Activated naive CD8-positive, alpha-beta T cell treated with anti-CD3 and anti-CD28 coated beads, Interleukin-2, amount 50 U/mL, for 24 hours (primary cell): ENCODE measurements around the gene FAM9A.
"Not testable (repeated sequence)": the region's sequence is repeated elsewhere in the genome, so short reads cannot be mapped to it uniquely, and the experiment has no call there.

Experiments
- ATAC-seq: fragments of 150-1000 bp; cut with Tn5 transposase; one replicate; pipeline ENCODE4 v1.10.0; 2021
- DNase-seq: peaks from one replicate; pipeline ENCODE4 v3.0.0; 2021
- H3K27ac Mint-ChIP-seq: one replicate; pipeline ENCODE4 v1.8.0; 2021; ENCODE audit warnings: mild to moderate bottlenecking, mixed read lengths
- H3K27me3 Mint-ChIP-seq: one replicate; pipeline ENCODE4 v1.8.0; 2021; ENCODE audit warnings: mixed read lengths
- H3K36me3 Mint-ChIP-seq: one replicate; pipeline ENCODE4 v1.8.0; 2021; ENCODE audit warnings: low read depth, mixed read lengths
- H3K4me1 Mint-ChIP-seq: one replicate; pipeline ENCODE4 v1.8.0; 2021; ENCODE audit warnings: mixed read lengths
- H3K4me3 Mint-ChIP-seq: one replicate; pipeline ENCODE4 v1.8.0; 2021; ENCODE audit warnings: mild to moderate bottlenecking, moderate library complexity, mixed read lengths
- H3K9me3 Mint-ChIP-seq: one replicate; pipeline ENCODE4 v1.8.0; 2021; ENCODE audit warnings: mixed read lengths

FAM9A gene

GRCh38 chrX:8822002-8822401 is 20.8 kb upstream of the FAM9A start:
- H3K4me1 Mint-ChIP-seq, result no peaks in the 10 kb centered on the region
- H3K9me3 Mint-ChIP-seq, result no peaks in the 10 kb centered on the region
- H3K27me3 Mint-ChIP-seq, result peaks cover 10% of the 10 kb centered on the region
- H3K27ac Mint-ChIP-seq, result no peak overlapping the region
- no peaks in the 10 kb centered on the region for H3K36me3 Mint-ChIP-seq
- DNase-seq (no peak), ATAC-seq (no peak)
- no peak overlapping the region for H3K4me3 Mint-ChIP-seq

DNA sequence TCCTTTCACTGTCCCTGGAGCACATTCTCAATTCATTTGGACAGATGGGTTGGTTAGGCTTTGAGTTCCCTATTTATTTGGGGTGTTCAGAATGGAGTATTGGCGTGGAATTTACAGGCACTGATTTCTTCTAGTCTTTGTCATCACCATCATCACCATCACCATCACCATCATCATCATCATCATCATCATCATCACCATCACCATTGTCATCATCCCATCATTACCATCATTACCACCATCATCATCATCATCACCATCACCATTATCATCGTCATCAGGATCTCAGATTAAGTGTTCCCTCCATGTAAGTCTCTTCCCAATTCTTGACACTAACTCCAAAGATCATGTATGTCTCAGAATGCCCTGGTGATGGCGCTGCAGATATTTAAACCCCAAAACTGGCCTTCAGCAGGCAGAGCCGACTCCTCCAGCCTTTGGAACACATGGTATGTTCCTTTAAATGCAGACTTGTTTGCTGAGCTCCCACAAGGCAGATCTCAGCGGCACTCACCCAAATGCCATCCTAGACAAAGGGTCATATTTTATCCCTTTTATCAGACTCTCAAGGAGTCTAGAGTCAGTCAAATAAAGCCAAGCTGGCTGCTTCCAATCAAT is 19.8 kb upstream of the FAM9A start:
- H3K27me3 Mint-ChIP-seq, result peaks cover 6% of the 10 kb centered on the region
- ATAC-seq, result no peak
- H3K9me3 Mint-ChIP-seq, result no peaks in the 10 kb centered on the region
- H3K27ac Mint-ChIP-seq, result no peak overlapping the region
- no peak overlapping the region for H3K4me3 Mint-ChIP-seq
- no peaks in the 10 kb centered on the region for H3K36me3 Mint-ChIP-seq
- H3K4me1 Mint-ChIP-seq, result no peaks in the 10 kb centered on the region
- no peak for DNase-seq

GRCh38 chrX:8815460-8816065 is 14.4 kb upstream of the FAM9A start:
- Mint-ChIP-seq H3K27ac (no peak overlapping the region), H3K4me1 (no peaks in the 10 kb centered on the region), H3K9me3 (no peaks in the 10 kb centered on the region), H3K27me3 (peaks cover 2% of the 10 kb centered on the region), H3K36me3 (no peaks in the 10 kb centered on the region), H3K4me3 (no peak overlapping the region)
- ATAC-seq, result no peak
- DNase-seq, result no peak

DNA sequence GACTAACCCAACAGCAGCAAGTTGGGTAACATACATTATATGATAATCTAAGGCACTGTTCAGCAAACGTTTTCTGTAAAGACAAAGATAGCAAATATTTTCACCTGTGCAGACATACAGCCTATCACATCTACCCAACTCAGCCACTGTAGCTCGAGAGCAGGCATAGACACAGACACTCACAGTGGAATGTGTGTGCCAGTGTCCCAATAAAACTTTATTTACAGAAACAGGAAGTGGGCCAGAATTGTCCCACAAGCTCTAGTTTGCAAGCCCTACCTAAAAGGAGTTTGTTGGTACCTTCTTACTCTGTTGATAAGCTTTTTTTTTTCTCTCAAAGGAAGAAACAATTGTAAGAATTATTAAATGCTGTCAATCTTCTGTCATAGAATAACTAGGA is 11.9 kb upstream of the FAM9A start:
- no peak overlapping the region for H3K4me3 Mint-ChIP-seq
- H3K9me3 Mint-ChIP-seq, result no peaks in the 10 kb centered on the region
- no peak for DNase-seq
- no peak overlapping the region for H3K27ac Mint-ChIP-seq
- H3K4me1 Mint-ChIP-seq, result no peaks in the 10 kb centered on the region
- peaks cover 2% of the 10 kb centered on the region for H3K27me3 Mint-ChIP-seq
- no peaks in the 10 kb centered on the region for H3K36me3 Mint-ChIP-seq
- no peak for ATAC-seq

DNA sequence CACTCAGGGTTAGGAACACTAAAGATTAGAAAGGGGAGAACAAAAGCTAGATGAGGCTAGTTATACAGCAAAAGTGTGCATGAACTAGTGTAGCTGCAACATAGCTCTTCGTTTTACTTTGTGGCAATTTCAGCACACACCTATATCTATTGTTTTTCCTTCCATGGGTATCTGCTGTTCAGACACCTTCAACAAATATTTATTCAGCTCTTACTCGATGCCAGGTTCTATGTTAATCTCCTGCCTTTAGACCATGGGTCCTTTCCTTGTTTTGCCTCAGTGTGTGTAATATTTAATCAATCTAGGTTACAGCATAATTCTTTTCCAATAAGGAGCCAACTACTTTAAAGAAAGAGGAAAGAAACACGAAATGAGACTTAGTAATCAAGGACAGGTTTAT is 10.4 kb upstream of the FAM9A start:
- peaks cover 7% of the 10 kb centered on the region for H3K27me3 Mint-ChIP-seq
- no peak overlapping the region for H3K27ac Mint-ChIP-seq
- no peak overlapping the region for H3K4me3 Mint-ChIP-seq
- no peaks in the 10 kb centered on the region for H3K36me3 Mint-ChIP-seq
- no peaks in the 10 kb centered on the region for H3K4me1 Mint-ChIP-seq
- H3K9me3 Mint-ChIP-seq, result no peaks in the 10 kb centered on the region
- DNase-seq, result no peak
- ATAC-seq, result no peak

GRCh38 chrX:8808661-8809060 is 7.5 kb upstream of the FAM9A start:
- H3K27ac Mint-ChIP-seq, result no peak overlapping the region
- DNase-seq (no peak), ATAC-seq (no peak)
- no peak overlapping the region for H3K4me3 Mint-ChIP-seq
- H3K4me1 Mint-ChIP-seq, result no peaks in the 10 kb centered on the region
- H3K9me3 Mint-ChIP-seq, result no peaks in the 10 kb centered on the region
- peaks cover 5% of the 10 kb centered on the region for H3K27me3 Mint-ChIP-seq
- H3K36me3 Mint-ChIP-seq, result no peaks in the 10 kb centered on the region

DNA sequence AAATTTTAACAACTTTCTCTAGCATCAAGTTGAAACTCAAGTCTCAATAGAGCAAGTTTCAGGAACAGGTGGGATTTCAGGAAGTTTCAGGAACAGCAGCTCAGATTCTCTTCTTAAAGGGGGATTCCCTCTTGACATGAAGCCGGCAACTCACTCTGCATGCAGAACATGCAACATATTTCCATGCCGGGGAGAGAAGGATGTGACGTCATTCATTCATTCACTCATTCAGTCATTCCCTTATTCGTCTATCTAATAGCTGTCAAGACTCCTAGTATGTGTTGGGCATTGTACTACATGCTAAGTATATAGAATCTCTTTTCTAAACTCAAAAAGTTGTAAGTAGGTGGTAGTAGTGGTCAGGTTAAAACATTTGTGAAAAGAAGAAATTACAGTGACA is 4.8 kb upstream of the FAM9A start:
- DNase-seq (no peak), ATAC-seq (no peak)
- Mint-ChIP-seq H3K27me3 (peaks cover 5% of the 10 kb centered on the region), H3K4me3 (no peak overlapping the region), H3K27ac (no peak overlapping the region), H3K9me3 (no peaks in the 10 kb centered on the region), H3K36me3 (no peaks in the 10 kb centered on the region), H3K4me1 (no peaks in the 10 kb centered on the region)

DNA sequence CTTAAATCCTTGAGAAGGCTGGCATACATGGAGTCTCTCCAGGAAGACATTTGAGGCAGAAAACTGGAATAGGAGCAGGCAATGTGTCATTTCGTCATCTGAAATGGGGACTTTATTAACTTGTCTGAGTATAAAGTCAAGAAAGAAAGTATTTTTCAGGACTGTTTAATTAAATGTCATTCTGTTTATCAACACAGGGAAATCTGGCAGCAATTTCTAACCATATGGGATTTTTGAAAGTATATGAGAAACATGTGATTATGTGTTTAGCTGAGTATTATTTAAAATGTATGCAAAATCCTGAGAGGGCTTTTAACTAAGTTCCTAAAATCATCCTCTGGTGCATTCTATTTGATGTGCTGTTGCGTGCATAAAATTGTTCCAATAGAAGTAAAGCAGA is 3.9 kb upstream of the FAM9A start:
- H3K27ac Mint-ChIP-seq, result no peak overlapping the region
- no peak overlapping the region for H3K4me3 Mint-ChIP-seq
- ATAC-seq, result no peak
- H3K27me3 Mint-ChIP-seq, result peaks cover 5% of the 10 kb centered on the region
- no peaks in the 10 kb centered on the region for H3K36me3 Mint-ChIP-seq
- DNase-seq, result no peak
- H3K4me1 Mint-ChIP-seq, result no peaks in the 10 kb centered on the region
- no peaks in the 10 kb centered on the region for H3K9me3 Mint-ChIP-seq

DNA sequence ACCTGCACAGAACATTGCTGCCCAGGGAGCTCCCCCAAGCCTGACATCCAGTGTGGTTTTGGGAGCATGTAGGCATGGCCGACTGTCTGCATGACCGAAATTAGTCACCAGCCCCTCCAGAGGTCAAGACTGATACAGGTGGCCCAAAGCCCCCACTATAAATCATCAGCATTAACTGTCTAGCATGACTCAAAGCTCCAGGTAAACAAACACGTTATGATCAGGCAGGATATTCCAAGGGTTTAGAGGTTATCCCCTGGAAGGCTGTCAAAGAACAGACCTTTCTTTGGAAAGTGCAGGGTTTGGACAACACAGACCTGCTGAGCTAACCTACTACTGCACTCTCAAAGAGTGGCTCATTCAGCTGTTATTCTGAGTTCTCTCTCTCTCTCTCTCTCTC is 2.1 kb upstream of the FAM9A start:
- no peaks in the 10 kb centered on the region for H3K4me1 Mint-ChIP-seq
- no peaks in the 10 kb centered on the region for H3K36me3 Mint-ChIP-seq
- H3K9me3 Mint-ChIP-seq, result no peaks in the 10 kb centered on the region
- DNase-seq (no peak), ATAC-seq (no peak)
- H3K27me3 Mint-ChIP-seq, result peaks cover 5% of the 10 kb centered on the region
- H3K27ac Mint-ChIP-seq, result no peak overlapping the region
- no peak overlapping the region for H3K4me3 Mint-ChIP-seq

- H3K36me3 Mint-ChIP-seq, ATAC-seq, H3K4me1 Mint-ChIP-seq, H3K9me3 Mint-ChIP-seq, H3K27me3 Mint-ChIP-seq, H3K4me3 Mint-ChIP-seq, DNase-seq, H3K27ac Mint-ChIP-seq: not testable (repeated sequence)
These were observed 832 bp downstream of the FAM9A start for GRCh38 chrX:8800351-8800750.

DNA sequence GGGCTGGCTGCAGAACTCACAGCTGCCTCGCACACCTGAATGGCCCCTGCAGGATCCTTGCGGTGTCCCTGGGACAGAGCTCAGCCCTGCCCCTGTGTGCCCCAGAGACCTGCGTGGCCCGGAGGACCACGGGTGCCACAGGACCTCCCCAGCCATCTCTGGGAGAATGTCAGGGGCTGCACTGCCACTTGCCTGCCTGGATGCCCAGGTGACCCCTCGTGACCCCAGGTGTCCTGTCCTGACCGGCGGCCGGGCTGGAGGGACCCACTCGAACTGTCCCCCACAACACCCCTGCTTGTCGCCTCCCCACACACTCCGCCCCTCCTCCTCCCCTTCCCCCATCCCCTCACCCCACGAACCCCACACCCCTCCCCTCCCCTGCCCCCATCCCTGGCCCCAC is 1.9 kb downstream of the FAM9A start:
- H3K36me3 Mint-ChIP-seq, result not testable (repeated sequence)

GRCh38 chrX:8798702-8799101 is 2.5 kb downstream of the FAM9A start:
- H3K36me3 Mint-ChIP-seq, DNase-seq, H3K4me1 Mint-ChIP-seq, H3K9me3 Mint-ChIP-seq, H3K27ac Mint-ChIP-seq, H3K4me3 Mint-ChIP-seq, ATAC-seq, H3K27me3 Mint-ChIP-seq: not testable (repeated sequence)

More for the DNA sequence above, 1.9 kb downstream of the FAM9A start:
- not testable (repeated sequence) for H3K4me3 Mint-ChIP-seq, ATAC-seq, H3K4me1 Mint-ChIP-seq, H3K27ac Mint-ChIP-seq, DNase-seq, H3K9me3 Mint-ChIP-seq, H3K27me3 Mint-ChIP-seq

DNA sequence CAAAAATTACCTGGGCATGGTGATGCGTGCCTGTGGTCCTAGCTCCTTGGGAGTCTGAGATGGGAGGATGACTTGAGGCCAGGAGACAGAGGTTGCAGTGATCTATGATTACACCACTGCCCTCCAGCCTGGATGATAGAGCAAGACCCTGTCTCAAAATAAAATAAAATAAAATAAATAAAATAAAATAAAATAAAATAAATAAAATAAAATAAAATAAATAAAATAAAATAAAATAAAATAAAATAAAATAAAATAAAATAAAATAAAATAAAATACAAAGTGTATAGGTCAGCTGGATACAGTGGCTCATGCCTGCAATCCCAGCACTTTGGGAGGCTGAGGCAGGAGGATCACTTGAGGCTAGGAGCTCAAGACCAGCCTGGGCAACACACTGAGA is 14.1 kb downstream of the FAM9A start:
- not testable (repeated sequence) for H3K27me3 Mint-ChIP-seq, H3K4me3 Mint-ChIP-seq, H3K9me3 Mint-ChIP-seq, ATAC-seq, H3K4me1 Mint-ChIP-seq, H3K36me3 Mint-ChIP-seq, H3K27ac Mint-ChIP-seq, DNase-seq

DNA sequence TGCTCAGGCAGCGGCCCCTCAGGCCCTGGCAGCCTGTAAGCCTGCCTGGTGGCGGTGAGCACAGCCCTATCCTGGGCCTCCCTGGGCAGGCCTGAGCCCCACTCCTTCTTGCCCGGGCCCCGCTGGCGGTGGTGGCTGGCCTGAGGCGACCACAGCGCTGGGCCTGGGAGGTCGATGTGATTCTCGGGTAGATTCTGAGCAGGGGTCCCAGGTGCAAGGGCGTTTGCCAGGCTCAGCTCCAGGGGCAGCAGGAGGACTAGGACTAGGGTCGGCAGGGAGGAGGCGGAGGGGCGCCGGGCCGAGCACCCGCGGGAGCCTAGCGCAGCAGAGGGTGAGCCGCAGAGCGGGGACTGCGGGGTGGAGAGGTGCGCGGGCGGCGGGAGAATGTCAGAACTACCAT is 17.0 kb downstream of the FAM9A start:
- Mint-ChIP-seq H3K9me3 (no peaks in the 10 kb centered on the region), H3K4me1 (no peaks in the 10 kb centered on the region)
- DNase-seq, result no peak

DNA sequence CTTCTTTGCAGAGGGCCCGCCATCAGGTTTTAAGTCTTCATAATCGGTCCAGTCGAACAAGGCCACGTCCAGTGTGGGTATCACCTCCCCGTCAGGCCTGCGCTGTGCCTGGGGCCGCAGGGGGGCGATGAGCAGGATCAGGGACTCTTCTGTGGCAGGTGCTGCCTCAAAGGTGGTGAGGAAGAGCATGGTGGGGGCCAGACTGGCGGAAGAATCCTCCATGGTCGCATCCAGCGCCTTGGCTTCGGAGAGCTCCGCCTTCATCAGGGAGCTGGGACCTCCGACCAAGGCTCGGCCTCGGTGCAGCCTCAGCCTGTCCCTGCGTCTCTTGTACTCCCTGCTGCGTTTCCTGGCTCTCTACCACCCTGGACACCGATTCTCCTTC is 17.5 kb downstream of the FAM9A start:
- DNase-seq (no peak), ATAC-seq (no peak)
- no peaks in the 10 kb centered on the region for H3K4me1 Mint-ChIP-seq
- no peaks in the 10 kb centered on the region for H3K27me3 Mint-ChIP-seq
- H3K27ac Mint-ChIP-seq, result no peak overlapping the region
- no peak overlapping the region for H3K4me3 Mint-ChIP-seq
- H3K36me3 Mint-ChIP-seq, result no peaks in the 10 kb centered on the region
- no peaks in the 10 kb centered on the region for H3K9me3 Mint-ChIP-seq

More for the DNA sequence above, 17.0 kb downstream of the FAM9A start:
- Mint-ChIP-seq H3K27ac (no peak overlapping the region), H3K4me3 (no peak overlapping the region), H3K36me3 (no peaks in the 10 kb centered on the region), H3K27me3 (no peaks in the 10 kb centered on the region)
- no peak for ATAC-seq
